Ramos (cell line): Measurements from ENCODE around the gene TGM1.

Experiments
- in situ Hi-C: fragments of 300-500 bp; cut with MboI; formaldehyde crosslinking; loops from one replicate; pipeline ENCODE4 v1.14.3; 2022; ENCODE audit warnings: low sequenced_read_pairs; ENCODE audit not compliant: unreplicated experiment

The TGM1 gene

GRCh38 chr14:24262821-24263733 is at the start of gene TGM1:
Gene TGM1, minus strand, starts transcription at chr14:24263177. Its CDS starts 825 bp downstream, at chr14:24262352.
- in situ Hi-C loops = no loop called here

GRCh38 chr14:24311837-24312615 is 49.0 kb upstream of the TGM1 start:
- in situ Hi-C loops = no loop called here

- in situ Hi-C loops = no loop called here
Measured at GRCh38 chr14:24310646-24311604, 47.9 kb upstream of the TGM1 start, which contains the start of gene LTB4R. Gene LTB4R, plus strand, starts transcription at chr14:24311502. Its CDS starts 4,150 bp downstream, at chr14:24315652.

- in situ Hi-C loops = no loop called here
Measured at GRCh38 chr14:24310265-24310645, 47.3 kb upstream of the TGM1 start.

- in situ Hi-C loops = no loop called here
Measured at GRCh38 chr14:24309538-24310264, 46.7 kb upstream of the TGM1 start, which contains the start of gene LTB4R2. Gene LTB4R2, plus strand, starts transcription at chr14:24310140. Its CDS starts 525 bp downstream, at chr14:24310665.

- in situ Hi-C loops = no loop called here
Measured at GRCh38 chr14:24308342-24309124, 45.6 kb upstream of the TGM1 start.

GRCh38 chr14:24307575-24308341 is 44.8 kb upstream of the TGM1 start, which contains the start of gene CIDEB:
Gene CIDEB, minus strand, starts transcription at chr14:24307977. Its CDS starts 119 bp downstream, at chr14:24307858.
- in situ Hi-C loops = no loop called here

- in situ Hi-C loops = no loop called here
Measured at GRCh38 chr14:24307156-24307574, 44.2 kb upstream of the TGM1 start.

GRCh38 chr14:24304019-24304387 is 41.0 kb upstream of the TGM1 start:
- in situ Hi-C loops = no loop called here

GRCh38 chr14:24300326-24300980 is 37.5 kb upstream of the TGM1 start:
- in situ Hi-C loops = no loop called here

GRCh38 chr14:24299255-24300191 is 36.5 kb upstream of the TGM1 start, which contains the start of the genes DHRS1 and NOP9:
Gene DHRS1, minus strand, starts transcription at chr14:24299780. Its CDS starts 674 bp downstream, at chr14:24299106.
Gene NOP9, plus strand, starts transcription at chr14:24299850. Its CDS starts 105 bp downstream, at chr14:24299955.
- in situ Hi-C loops = loop anchor here (5.0 kb wide), 1 partner anchor 57 kb away; the partner anchor contains the start of gene TINF2

GRCh38 chr14:24298892-24299254 is 35.9 kb upstream of the TGM1 start:
- in situ Hi-C loops = loop anchor here (5.0 kb wide), 1 partner anchor 57 kb away; the partner anchor contains the start of gene TINF2

GRCh38 chr14:24297190-24297964 is 34.4 kb upstream of the TGM1 start:
- in situ Hi-C loops = loop anchor here (5.0 kb wide), 1 partner anchor 55 kb away; the partner anchor contains the start of gene TINF2

- in situ Hi-C loops = loop anchor here (5.0 kb wide), 1 partner anchor 54 kb away; the partner anchor contains the start of gene TINF2
Measured at GRCh38 chr14:24296341-24297157, 33.6 kb upstream of the TGM1 start.
